Loucy (cell line): ENCODE measurements around the gene TOMM20.

ENCODE experiments used
- EZH2phosphoT487 ChIP-seq: fragments of 200-600 bp; IDR thresholded peaks from 2 replicates; pipeline ENCODE4 v1.6.1; 2018; ENCODE audit warnings: antibody characterized with exemption, mild to moderate bottlenecking, moderate library complexity, borderline replicate concordance
- TF ChIP-seq, protein P1 (sequence below): fragments of 200-600 bp; sonication (generic); conservative IDR thresholded peaks from 2 replicates; pipeline ENCODE4 v1.5.1; 2014; ENCODE audit warnings: mild to moderate bottlenecking, antibody characterized with exemption, low read length

DNA sequence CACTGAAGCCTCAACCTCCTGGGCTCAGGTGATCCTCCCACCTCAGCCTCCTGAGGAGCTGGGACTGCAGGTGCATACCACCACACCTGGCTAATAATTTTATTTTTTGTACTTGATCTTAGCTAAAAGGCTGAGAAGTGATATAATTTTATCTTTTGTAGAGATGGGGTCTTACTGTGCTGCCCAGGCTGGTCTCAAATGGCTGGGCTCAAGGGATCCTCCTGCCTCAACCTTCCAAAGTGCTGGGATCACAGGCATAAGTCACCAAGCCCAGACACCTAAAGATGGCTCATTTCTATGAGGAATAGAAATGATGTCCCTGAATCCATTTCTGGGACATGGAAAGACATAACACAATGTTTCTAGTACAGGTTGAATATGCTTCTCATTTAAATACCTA lies 57.8 kb downstream of the TOMM20 start:
- TF ChIP-seq, protein P1, sequence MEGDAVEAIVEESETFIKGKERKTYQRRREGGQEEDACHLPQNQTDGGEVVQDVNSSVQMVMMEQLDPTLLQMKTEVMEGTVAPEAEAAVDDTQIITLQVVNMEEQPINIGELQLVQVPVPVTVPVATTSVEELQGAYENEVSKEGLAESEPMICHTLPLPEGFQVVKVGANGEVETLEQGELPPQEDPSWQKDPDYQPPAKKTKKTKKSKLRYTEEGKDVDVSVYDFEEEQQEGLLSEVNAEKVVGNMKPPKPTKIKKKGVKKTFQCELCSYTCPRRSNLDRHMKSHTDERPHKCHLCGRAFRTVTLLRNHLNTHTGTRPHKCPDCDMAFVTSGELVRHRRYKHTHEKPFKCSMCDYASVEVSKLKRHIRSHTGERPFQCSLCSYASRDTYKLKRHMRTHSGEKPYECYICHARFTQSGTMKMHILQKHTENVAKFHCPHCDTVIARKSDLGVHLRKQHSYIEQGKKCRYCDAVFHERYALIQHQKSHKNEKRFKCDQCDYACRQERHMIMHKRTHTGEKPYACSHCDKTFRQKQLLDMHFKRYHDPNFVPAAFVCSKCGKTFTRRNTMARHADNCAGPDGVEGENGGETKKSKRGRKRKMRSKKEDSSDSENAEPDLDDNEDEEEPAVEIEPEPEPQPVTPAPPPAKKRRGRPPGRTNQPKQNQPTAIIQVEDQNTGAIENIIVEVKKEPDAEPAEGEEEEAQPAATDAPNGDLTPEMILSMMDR = no peak
- no peak for TF ChIP-seq EZH2phosphoT487
